ENCODE results near the gene ZC3H14. TPM values are rescaled to one million over a fixed set of nuclear protein-coding genes. Genes with fewer than 3 reads are reported as not detected.
"Not testable (repeated sequence)": the region's sequence is repeated elsewhere in the genome, so short reads cannot be mapped to it uniquely, and the experiment has no call there.

The ZC3H14 gene
- 39.1 TPM for total RNA-seq

DNA sequence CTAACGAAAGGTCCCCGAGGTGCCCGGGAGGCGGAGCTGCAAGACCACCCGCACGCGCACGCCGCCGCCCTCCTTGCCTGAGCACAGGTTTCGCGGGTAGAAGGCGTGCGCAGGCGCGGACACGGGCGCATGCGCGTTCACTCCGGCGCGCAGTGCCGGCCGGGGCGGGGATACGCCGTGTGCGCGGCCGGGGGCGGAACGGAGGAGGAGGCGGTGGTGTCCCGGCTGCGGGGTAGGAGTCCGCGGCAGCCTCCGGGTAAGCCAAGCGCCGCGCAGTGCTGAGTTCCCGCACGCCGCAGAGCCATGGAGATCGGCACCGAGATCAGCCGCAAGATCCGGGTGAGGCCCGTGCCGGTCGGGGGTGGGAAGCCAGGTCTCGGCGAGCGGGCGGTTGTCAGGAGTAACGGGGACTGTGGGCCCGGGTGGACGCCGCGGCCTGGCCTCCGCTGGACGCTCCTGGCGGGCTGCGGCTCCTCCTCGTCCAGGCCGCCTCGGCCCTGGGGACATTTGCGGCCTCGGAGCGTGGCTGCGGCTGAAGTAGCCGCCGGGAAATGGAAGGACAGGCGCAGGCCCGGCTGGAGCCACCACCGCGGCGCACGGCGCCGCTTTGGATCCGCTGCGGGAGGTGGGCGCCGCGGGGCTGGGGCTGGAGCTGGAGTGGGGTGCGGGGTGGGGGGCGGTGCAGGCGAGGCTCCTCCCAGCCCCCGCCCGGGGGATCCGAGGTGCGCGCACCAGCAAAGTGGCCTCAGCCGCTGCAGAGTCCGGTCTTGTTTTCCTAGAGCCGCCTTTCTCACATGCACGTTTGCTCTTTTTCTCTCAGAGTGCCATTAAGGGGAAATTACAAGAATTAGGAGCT, at the start of gene ZC3H14:
Gene ZC3H14, plus strand, starts transcription at position 207 of the 856 bp plus-strand sequence. Its CDS starts 97 bp downstream, at position 304.
- peak; percentile 90 for DNase-seq (ENCODE audit: low spot score)

GRCh38 chr14:88515499-88516221, 47.2 kb upstream of the ZC3H14 start:
- ATAC-seq (peak; percentile 53), DNase-seq (ENCODE audit: low spot score) (no peak)

More for the DNA sequence above, at the start of gene ZC3H14:
- peak; percentile 92 for ATAC-seq

DNA sequence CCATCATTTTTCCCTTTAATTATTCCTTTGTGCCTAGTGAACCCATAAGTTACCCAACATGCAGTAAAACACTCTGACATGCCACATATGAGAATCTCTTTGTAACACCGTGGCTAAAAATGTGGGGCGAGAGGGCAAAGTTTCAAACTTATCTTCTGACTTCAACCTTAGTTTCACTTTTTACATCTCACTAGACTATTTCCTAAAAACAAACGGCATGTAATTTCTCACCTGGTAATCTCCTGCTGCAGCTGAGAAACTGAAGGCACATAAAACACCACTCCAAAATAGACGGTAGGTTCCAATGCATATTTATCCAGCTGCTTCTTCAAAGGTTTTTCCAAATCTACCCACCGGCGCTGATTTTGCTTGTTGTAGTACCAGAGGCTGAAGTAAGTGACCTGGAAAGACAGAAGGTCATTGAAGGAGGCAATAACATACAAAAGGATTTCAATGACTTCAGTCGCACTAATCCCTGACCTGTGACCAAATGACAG, 45.9 kb upstream of the ZC3H14 start:
- ATAC-seq: peak; percentile 83
- DNase-seq (ENCODE audit: low spot score): no peak

- ATAC-seq (no peak), DNase-seq (ENCODE audit: low spot score) (no peak)
These were observed 44.0 kb upstream of the ZC3H14 start for GRCh38 chr14:88518592-88519512.

DNA sequence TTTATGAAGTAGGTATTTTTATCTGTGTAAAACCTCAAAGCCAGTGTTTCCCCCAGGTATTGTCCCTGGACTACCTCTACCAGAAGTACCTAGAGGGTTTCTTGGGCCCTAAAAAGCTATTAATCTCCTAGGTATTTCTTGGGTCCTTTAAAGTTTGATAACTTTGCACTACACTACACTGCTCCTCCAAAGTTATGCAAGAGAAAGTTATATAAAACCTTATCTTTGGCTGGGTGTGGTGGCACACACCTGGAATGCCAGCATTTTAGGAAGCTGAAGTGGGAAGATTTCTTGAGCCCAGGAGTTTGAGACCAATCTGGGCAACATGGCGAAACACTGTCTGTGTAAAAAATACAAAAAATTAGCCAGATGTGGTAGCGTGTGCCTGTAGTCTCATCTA, 42.9 kb upstream of the ZC3H14 start:
- ATAC-seq (peak; percentile 17), DNase-seq (ENCODE audit: low spot score) (no peak)

GRCh38 chr14:88521818-88522217, 41.0 kb upstream of the ZC3H14 start:
- DNase-seq (ENCODE audit: low spot score) (no peak), ATAC-seq (no peak)

GRCh38 chr14:88522393-88522792, 40.4 kb upstream of the ZC3H14 start:
- DNase-seq (ENCODE audit: low spot score) (no peak), ATAC-seq (no peak)

- not testable (repeated sequence) for ATAC-seq; DNase-seq (ENCODE audit: low spot score)
These were observed 32.9 kb upstream of the ZC3H14 start for GRCh38 chr14:88529889-88530288.

GRCh38 chr14:88533064-88533602, 29.7 kb upstream of the ZC3H14 start:
- DNase-seq (ENCODE audit: low spot score): no peak
- no peak for ATAC-seq

- no peak for DNase-seq (ENCODE audit: low spot score)
These were observed 27.7 kb upstream of the ZC3H14 start for GRCh38 chr14:88535149-88535548.

DNA sequence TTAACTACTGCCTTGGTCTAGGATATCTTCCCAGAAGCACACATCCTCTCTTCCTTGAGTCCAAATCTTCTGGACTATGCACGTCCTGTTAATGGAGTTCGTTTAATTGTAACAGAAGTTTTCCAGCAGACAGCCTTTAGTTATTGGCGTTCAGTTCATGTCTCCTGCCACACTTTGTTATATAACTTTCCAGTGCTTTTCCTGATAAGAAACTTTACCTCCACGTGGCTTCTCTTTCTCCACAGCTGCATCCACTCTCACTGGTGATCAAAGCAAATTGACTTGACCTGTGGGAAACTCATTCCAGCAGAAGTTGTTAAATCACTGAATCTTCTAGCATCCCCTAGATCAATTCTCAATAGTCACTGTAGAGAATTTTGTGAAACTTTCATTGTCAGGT, 27.0 kb upstream of the ZC3H14 start:
- no peak for DNase-seq (ENCODE audit: low spot score)
- peak; percentile 69 for ATAC-seq

More at GRCh38 chr14:88535149-88535548, 27.7 kb upstream of the ZC3H14 start:
- peak; percentile 91 for ATAC-seq

DNA sequence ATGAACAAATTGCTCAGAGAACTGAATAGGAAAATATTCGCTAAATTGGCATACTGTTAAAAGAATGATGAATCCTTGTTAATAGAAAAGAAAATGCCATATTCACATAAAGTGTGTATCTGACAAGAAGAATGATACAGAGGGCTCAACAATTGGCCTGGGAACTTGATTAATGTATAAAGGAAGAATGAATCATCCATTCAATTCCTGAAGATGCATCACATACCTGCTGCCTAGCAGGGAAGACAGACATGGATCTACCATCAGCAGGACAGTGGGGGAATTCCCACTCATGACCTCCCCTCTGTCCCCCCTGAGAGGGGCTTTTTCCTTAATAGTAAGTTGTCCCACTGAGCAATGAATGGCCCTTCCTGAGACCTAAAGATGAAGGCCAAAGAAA, 21.5 kb upstream of the ZC3H14 start:
- no peak for DNase-seq (ENCODE audit: low spot score)
- no peak for ATAC-seq

GRCh38 chr14:88542857-88543795, 19.7 kb upstream of the ZC3H14 start:
- DNase-seq (ENCODE audit: low spot score) (no peak), ATAC-seq (no peak)

- no peak for DNase-seq (ENCODE audit: low spot score)
- no peak for ATAC-seq
These were observed 17.6 kb upstream of the ZC3H14 start for GRCh38 chr14:88545256-88545655.

GRCh38 chr14:88546621-88547385, 16.0 kb upstream of the ZC3H14 start:
- no peak for ATAC-seq
- DNase-seq (ENCODE audit: low spot score): no peak

DNA sequence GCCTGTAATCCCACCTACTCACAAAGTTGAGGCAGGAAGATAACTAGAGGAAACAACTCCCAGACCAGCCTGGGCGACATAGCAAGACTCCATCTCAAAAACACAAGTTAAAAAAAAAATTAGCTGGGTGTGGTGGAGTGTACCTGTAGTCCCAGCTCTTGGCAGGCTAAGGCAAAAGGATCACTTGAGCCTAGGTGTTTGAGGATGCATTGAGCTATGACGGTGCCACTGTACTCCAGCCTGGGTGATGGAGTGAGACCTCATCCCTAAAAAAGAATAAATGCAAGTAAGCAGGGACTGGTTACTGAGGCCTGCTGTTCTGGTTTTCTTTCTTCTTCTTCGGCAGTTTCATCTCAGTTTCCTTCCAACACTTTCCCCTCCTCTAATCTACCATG, 15.5 kb upstream of the ZC3H14 start:
- DNase-seq (ENCODE audit: low spot score): no peak

DNA sequence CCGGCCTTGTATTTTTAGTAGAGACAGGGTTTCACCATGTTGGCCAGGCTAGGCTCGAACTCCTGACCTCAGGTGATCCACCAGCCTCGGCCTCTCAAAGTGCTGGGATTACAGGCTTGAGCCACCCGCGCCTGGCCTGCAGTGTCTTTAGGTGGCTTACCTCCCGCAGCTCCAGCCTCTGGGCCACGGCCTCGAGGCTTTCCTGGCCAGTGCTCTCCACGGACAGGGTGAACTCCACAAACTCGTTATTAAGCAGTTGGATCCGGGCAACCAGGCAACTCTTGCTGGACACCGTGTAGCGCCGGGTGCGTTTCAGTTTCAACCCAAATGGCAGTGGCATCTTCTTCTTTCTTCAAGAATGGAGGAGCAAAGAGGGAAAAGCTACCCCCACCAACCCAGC, 12.8 kb upstream of the ZC3H14 start:
- DNase-seq (ENCODE audit: low spot score) (no peak), ATAC-seq (no peak)

More for the DNA sequence above, 15.5 kb upstream of the ZC3H14 start:
- ATAC-seq: no peak

DNA sequence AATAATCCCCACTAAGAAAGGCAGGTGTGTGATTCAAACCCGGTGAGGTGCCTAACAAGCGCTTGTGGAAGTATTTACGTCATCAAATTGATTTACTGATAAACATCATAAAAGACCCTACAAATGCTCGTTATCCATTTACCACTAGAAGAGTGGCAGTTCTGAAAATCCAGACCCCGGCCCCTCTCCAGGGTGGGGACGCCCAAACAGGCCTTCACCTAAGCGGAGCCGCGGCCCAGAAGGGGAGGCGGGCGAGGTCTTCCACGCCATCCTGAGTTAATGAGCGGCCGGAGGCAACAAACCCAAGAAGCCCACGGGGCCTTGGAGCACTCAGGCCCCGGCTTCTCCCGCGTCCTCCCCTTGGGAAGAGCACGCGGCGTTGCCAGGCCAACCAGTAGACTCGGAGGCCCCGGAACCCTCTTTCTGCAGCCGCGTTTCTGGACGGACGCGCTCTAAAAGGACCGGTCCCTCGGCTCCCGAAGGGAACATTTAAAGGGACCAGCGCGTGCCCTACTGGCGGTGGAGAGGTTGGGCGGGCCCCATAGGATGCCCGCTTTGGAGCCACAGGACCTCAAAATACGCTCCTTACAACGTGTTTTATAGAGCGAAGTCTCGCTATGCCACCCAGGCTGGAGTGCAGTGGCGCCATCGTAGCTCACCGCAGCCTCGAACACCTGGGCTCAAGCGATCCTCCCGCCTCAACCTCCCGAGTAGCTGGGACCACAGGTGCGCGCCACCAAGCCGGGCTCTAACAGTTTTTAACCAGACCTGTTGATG, 11.6 kb upstream of the ZC3H14 start:
- peak; percentile 86 for DNase-seq (ENCODE audit: low spot score)
- peak; percentile 84 for ATAC-seq
